GM23248 (cell line): ENCODE results near the gene MRPL9.

Experiments
- EZH2 ChIP-seq: fragments of 200-600 bp; sonication (generic); IDR thresholded peaks from 2 replicates; pipeline ENCODE4 v1.6.1; 2018; ENCODE audit warnings: antibody characterized with exemption, mild to moderate bottlenecking; ENCODE audit not compliant: insufficient read depth, poor library complexity, severe bottlenecking
- EZH2phosphoT487 ChIP-seq: fragments of 200-600 bp; sonication (generic); IDR thresholded peaks from 2 replicates; pipeline ENCODE4 v1.6.1; 2018; ENCODE audit warnings: antibody characterized with exemption, moderate library complexity, mild to moderate bottlenecking, low read depth; ENCODE audit not compliant: insufficient read depth

- no peak for TF ChIP-seq EZH2
- TF ChIP-seq EZH2phosphoT487: no peak
These were observed 37.5 kb upstream of the MRPL9 start for GRCh38 chr1:151800830-151801229.
